Measurements from ENCODE around the gene LAMTOR3. TPM values are rescaled to one million over a fixed set of nuclear protein-coding genes. Genes with fewer than 3 reads are reported as not detected.

LAMTOR3 gene
- total RNA-seq, 4 donors from 2014 or later, result 33.6 to 51.2 (median 41.2) TPM

DNA sequence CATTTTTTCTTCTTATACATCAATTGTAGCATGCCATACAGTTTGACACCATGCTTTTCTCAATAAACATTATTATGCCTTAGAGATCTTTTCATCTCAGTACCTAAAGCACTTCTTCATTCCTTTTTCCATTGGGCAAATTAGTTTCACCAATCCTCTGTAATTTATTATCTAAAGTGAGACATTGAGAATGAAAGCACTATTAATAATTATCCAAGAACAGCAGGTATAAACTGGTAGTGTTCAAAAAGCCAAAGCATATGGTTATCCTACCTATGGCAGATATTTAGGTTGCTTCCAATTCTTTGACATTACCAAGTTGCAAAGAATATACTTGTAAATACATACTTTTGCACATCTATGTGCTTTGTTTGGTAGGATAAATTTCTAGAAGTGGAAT, 15.6 kb downstream of the LAMTOR3 start:
- no peak for DNase-seq (ENCODE audit: low spot score in 2 of 2)
- TF ChIP-seq POLR2A (IDR thresholded peaks at IDR 0.05), result no peak
- TF ChIP-seq CTCF (IDR thresholded peaks at IDR 0.05), result no peak
- no peak overlapping the region for H3K4me3 ChIP-seq (ENCODE audit: low read depth, poor library complexity, severe bottlenecking)
- intact Hi-C loops (cut with DNase I; ENCODE audit: low total_unique reads), result no loop called here

GRCh38 chr4:99876946-99877345, 17.3 kb downstream of the LAMTOR3 start:
- 81 to 85% methylated on average over 3 of the region's 3 CpGs for WGBS, 2 donors
- intact Hi-C loops (cut with DNase I; ENCODE audit: low total_unique reads), result no loop called here
- DNase-seq (ENCODE audit: low spot score in 2 of 2), result no peak
- TF ChIP-seq CTCF (IDR thresholded peaks at IDR 0.05) (no peak), POLR2A (IDR thresholded peaks at IDR 0.05) (no peak)
- no peak overlapping the region for H3K4me3 ChIP-seq (ENCODE audit: low read depth, poor library complexity, severe bottlenecking)

- TF ChIP-seq POLR2A (IDR thresholded peaks at IDR 0.05) (no peak), CTCF (IDR thresholded peaks at IDR 0.05) (no peak)
- DNase-seq (ENCODE audit: low spot score in 2 of 2), result no peak
- no peak overlapping the region for H3K4me3 ChIP-seq (ENCODE audit: low read depth, poor library complexity, severe bottlenecking)
- intact Hi-C loops (cut with DNase I; ENCODE audit: low total_unique reads), result no loop called here
Observed at GRCh38 chr4:99875071-99875470, 19.2 kb downstream of the LAMTOR3 start.

- TF ChIP-seq POLR2A (IDR thresholded peaks at IDR 0.05), result no peak
- TF ChIP-seq CTCF (IDR thresholded peaks at IDR 0.05), result no peak
- no peak for DNase-seq (ENCODE audit: low spot score in 2 of 2)
- no peak overlapping the region for H3K4me3 ChIP-seq (ENCODE audit: low read depth, poor library complexity, severe bottlenecking)
- intact Hi-C loops (cut with DNase I; ENCODE audit: low total_unique reads), result no loop called here
Observed at GRCh38 chr4:99872570-99872969, 21.7 kb downstream of the LAMTOR3 start.

DNA sequence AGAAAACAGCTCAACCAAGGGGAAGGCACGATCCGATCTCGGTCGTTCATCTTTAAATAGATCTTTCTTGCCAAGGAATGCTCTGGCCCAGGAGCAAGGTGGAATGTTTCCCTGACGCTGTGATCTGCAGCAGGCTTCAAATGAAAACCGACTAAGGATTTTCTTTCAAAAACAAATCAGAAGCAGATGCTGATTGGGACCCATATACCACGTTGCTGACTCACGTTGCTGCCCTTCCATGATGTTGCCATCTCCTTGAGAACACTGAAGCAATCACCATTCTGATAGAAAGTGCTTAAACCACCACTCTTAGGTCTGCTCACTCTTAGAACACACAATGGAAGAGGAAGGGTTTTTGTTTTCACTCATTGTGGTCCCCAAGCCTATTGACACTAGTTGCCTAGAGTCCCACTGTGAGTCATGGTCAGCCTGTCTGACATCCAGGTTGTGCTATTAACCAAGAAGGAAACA, 26.1 kb downstream of the LAMTOR3 start:
- intact Hi-C loops (cut with DNase I; ENCODE audit: low total_unique reads), result no loop called here
- no peak for TF ChIP-seq POLR2A (IDR thresholded peaks at IDR 0.05)
- no peak for TF ChIP-seq CTCF (IDR thresholded peaks at IDR 0.05)
- WGBS, 2 donors, result 43 to 53% methylated on average over 8 of the region's 8 CpGs
- DNase-seq (ENCODE audit: low spot score in 2 of 2), result no peak
- H3K4me3 ChIP-seq (ENCODE audit: low read depth, poor library complexity, severe bottlenecking), result no peak overlapping the region

- H3K4me3 ChIP-seq (ENCODE audit: low read depth, poor library complexity, severe bottlenecking), result no peak overlapping the region
- TF ChIP-seq CTCF (IDR thresholded peaks at IDR 0.05) (no peak), POLR2A (IDR thresholded peaks at IDR 0.05) (no peak)
- 43 to 55% methylated on average over 3 of the region's 3 CpGs for WGBS, 2 donors
- intact Hi-C loops (cut with DNase I; ENCODE audit: low total_unique reads), result no loop called here
- no peak for DNase-seq (ENCODE audit: low spot score in 2 of 2)
Observed at GRCh38 chr4:99863804-99864203, 30.4 kb downstream of the LAMTOR3 start.

Measured in lower leg skin (tissue), 4 donors.